GM13976 (cell line): ENCODE results near the gene L3MBTL3.
"Not testable (repeated sequence)": the region's sequence is repeated elsewhere in the genome, so short reads cannot be mapped to it uniquely, and the experiment has no call there.

Experiments
- DNase-seq: peaks from one replicate; pipeline ENCODE4 v3.0.0; 2012; ENCODE audit warnings: low spot score
- CTCF ChIP-seq: IDR thresholded peaks from 2 replicates; pipeline ENCODE4 v1.5.1; 2012; ENCODE audit warnings: borderline replicate concordance, mild to moderate bottlenecking; ENCODE audit not compliant: insufficient read depth; ENCODE audit errors: extremely low read depth, missing control alignments, control extremely low read depth
- in situ Hi-C: fragments of 300-500 bp; cut with MboI; formaldehyde crosslinking; loops from one replicate; pipeline ENCODE4 v1.12.0; 2022; ENCODE audit warnings: low sequenced_read_pairs, mixed read lengths, inconsistent platforms; ENCODE audit not compliant: unreplicated experiment

Gene L3MBTL3

GRCh38 chr6:130159956-130160355 lies 141.6 kb downstream of the L3MBTL3 start:
- in situ Hi-C loops, result no loop called here
- DNase-seq, result no peak
- TF ChIP-seq CTCF, result no peak

DNA sequence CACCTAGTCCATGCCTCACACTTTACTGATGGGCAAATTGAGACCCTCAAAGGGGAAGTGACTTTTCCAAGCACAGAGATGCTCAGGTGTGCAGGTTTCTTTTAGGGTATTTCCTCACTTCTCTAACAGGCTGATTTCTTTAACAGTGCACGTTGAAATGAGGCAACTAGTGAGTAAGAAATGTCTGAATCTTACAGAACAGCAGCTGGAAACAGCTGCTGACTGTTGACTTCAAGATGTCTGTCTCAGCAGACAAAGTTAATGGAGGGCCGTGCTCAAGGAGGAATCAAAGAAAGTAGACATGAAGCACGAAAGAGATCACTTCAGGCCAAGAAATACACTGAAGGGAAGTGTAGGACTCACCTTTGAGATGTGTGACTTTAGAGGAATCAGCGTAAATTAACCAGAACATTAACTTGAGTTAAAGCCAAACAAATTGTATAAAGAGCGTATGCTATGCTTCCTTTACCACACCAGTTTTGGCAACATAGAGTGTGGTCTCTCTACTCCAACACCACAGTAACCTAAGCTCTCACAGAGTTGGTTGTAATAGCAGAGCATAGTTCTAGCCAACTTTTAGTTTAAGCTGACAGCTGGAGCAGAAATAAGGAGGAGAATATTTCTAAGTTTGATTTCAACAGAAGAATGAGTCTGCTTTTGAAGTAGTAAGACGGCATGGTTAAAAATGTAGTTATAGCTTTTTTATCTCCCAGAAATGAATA lies 143.5 kb downstream of the L3MBTL3 start:
- in situ Hi-C loops, result no loop called here
- DNase-seq, result no peak
- TF ChIP-seq CTCF, result no peak

GRCh38 chr6:130162421-130162820 lies 144.0 kb downstream of the L3MBTL3 start:
- DNase-seq, result no peak
- in situ Hi-C loops, result no loop called here
- TF ChIP-seq CTCF, result no peak

GRCh38 chr6:130163266-130163665 lies 144.9 kb downstream of the L3MBTL3 start:
- in situ Hi-C loops, result no loop called here
- DNase-seq, result no peak
- TF ChIP-seq CTCF, result no peak

GRCh38 chr6:130164251-130164650 lies 145.9 kb downstream of the L3MBTL3 start:
- TF ChIP-seq CTCF, result no peak
- in situ Hi-C loops, result no loop called here
- no peak for DNase-seq

DNA sequence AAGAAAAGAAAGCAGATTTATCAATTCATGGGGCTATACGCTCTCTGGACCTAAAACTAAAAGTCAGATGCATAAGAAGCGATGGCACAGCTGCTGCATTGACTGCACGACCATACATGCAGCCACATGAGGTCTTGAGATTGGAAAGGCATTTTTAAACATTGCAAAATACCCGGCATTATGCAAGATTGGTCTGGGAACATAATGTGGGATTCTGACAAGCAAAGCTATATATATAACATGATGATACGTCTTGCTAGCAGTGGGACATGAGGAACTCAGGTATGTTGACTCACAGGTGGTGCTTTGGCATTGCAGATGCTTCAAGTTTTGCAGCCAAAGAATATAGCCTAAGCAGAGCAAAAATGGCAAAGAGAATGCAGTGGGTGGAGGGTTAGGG lies 149.3 kb downstream of the L3MBTL3 start:
- DNase-seq, result no peak
- in situ Hi-C loops, result no loop called here

DNA sequence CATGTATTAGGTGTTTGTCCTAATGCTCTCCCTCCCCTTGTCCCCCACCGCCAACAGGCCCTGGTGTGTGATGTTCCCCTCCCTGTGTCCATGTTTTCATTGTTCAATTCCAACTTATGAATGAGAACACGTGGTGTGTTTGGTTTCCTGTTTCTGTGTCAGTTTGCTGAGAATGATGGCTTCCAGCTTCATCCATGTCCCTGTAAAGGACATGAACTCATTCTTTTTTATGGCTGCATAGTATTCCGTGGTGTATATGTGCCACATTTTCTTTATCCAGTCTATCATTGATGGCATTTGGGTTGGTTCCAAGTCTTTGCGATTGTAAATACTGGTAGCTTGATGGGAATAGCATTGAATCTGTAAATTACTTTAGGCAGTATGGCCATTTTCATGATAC lies 151.8 kb downstream of the L3MBTL3 start:
- DNase-seq, in situ Hi-C loops: not testable (repeated sequence)

More for the DNA sequence above, 149.3 kb downstream of the L3MBTL3 start:
- no peak for TF ChIP-seq CTCF

- in situ Hi-C loops, DNase-seq: not testable (repeated sequence)
These were observed 155.1 kb downstream of the L3MBTL3 start for GRCh38 chr6:130173377-130174004.
